H1 (cell line): ENCODE measurements around the gene WWP2. TPM values are rescaled to one million over a fixed set of nuclear protein-coding genes. Genes with fewer than 3 reads are reported as not detected.

Experiments
- CTCF ChIA-PET: fragments of 300-600 bp; sonication (Branson Sonifier 250); formaldehyde crosslinking; loops from one replicate; lab custom pipeline; 2021; ENCODE audit not compliant: partially characterized antibody; lab: Charles Lee
- POLR2A ChIA-PET: fragments of 300-600 bp; sonication (Branson Sonifier 250); formaldehyde crosslinking; loops from one replicate; lab custom pipeline; 2021; ENCODE audit warnings: inconsistent platforms; ENCODE audit not compliant: partially characterized antibody; lab: Charles Lee
- DNase-seq, 2 experiments: peaks; one replicate each; pipeline versions ENCODE4 v3.0.0 to v3.0.0-alpha.2; 2010 to 2022; ENCODE audit warnings: low spot score in 2 of 2, low read depth in 1 of 2, mixed read lengths in 1 of 2
- FAIRE-seq: peaks from 2 replicates; lab custom pipeline; 2011; peaks lifted over from hg19 to GRCh38; lab: Jason Lieb, UNC
- H2AFZ ChIP-seq: 2 replicates; pipeline ENCODE4 v1.8.1; 2012; ENCODE audit warnings: low read length, inconsistent platforms
- H2AK5ac ChIP-seq: 2 replicates; pipeline ENCODE4 v1.6.1; 2013; ENCODE audit warnings: low read depth, low read length
- H2BK120ac ChIP-seq: replicated peaks from 2 replicates; pipeline ENCODE3; 2013; ENCODE audit warnings: low read depth, low read length, inconsistent platforms
- H2BK12ac ChIP-seq: 2 replicates; pipeline ENCODE4 v1.6.1; 2013; ENCODE audit warnings: low read depth, low read length
- H2BK15ac ChIP-seq: 2 replicates; pipeline ENCODE4 v1.6.1; 2013; ENCODE audit warnings: low read length
- H2BK20ac ChIP-seq: 2 replicates; pipeline ENCODE4 v1.6.1; 2013; ENCODE audit warnings: low read length
- H2BK5ac ChIP-seq: 2 replicates; pipeline ENCODE4 v1.6.1; 2013; ENCODE audit warnings: low read depth, low read length
- H3K14ac ChIP-seq: 2 replicates; pipeline ENCODE4 v1.6.1; 2013; ENCODE audit warnings: inconsistent platforms; ENCODE audit not compliant: insufficient read length
- H3K18ac ChIP-seq: 2 replicates; pipeline ENCODE4 v1.6.1; 2013; ENCODE audit warnings: low read length; ENCODE audit errors: extremely low read depth
- H3K23ac ChIP-seq: 2 replicates; pipeline ENCODE4 v1.6.1; 2013; ENCODE audit warnings: inconsistent platforms; ENCODE audit not compliant: insufficient read length
- H3K23me2 ChIP-seq: 2 replicates; pipeline ENCODE4 v1.6.1; 2013; ENCODE audit warnings: low read depth, low read length
- H3K27ac ChIP-seq: 2 replicates; pipeline ENCODE4 v1.6.1; 2011; ENCODE audit warnings: low read depth, low read length, inconsistent platforms
- H3K27me3 ChIP-seq, 4 experiments: replicated peaks in 1 of 4; 1 replicate in 1 of 4; 2 replicates in 3 of 4; pipeline versions ENCODE4 v1.6.1 to v1.8.1; 2011 to 2013; ENCODE audit warnings: low read length in 3 of 4, mild to moderate bottlenecking in 3 of 4, inconsistent platforms in 2 of 4, mixed read lengths in 2 of 4, moderate library complexity in 1 of 4; ENCODE audit not compliant: control insufficient read depth in 3 of 4, insufficient read depth in 3 of 4; ENCODE audit errors: extremely low read depth in 1 of 4
- H3K36me3 ChIP-seq, 4 experiments: 2 replicates each; pipeline versions ENCODE4 v1.6.1 to v1.8.1; 2011 to 2013; ENCODE audit warnings: mild to moderate bottlenecking in 4 of 4, low read length in 3 of 4, moderate library complexity in 2 of 4, control low read depth in 1 of 4, inconsistent platforms in 1 of 4; ENCODE audit not compliant: insufficient read depth in 4 of 4, control insufficient read depth in 2 of 4
- H3K4ac ChIP-seq: replicated peaks from 2 replicates; pipeline ENCODE3; 2013; ENCODE audit warnings: low read length, low read depth, mixed read lengths, inconsistent platforms; ENCODE audit not compliant: insufficient read length
- H3K4me1 ChIP-seq, 4 experiments: replicated peaks in 1 of 4; 1 replicate in 1 of 4; 2 replicates in 3 of 4; pipeline versions ENCODE4 v1.6.1 to v1.8.1; 2011 to 2013; ENCODE audit warnings: low read length in 3 of 4, inconsistent platforms in 2 of 4, mixed read lengths in 1 of 4; ENCODE audit not compliant: insufficient read depth in 4 of 4, control insufficient read depth in 3 of 4
- H3K4me2 ChIP-seq, 2 experiments: 2 replicates each; pipeline versions ENCODE4 v1.6.1 to v1.8.1; 2011 to 2013; ENCODE audit warnings: low read depth in 2 of 2, low read length in 2 of 2, control low read depth in 1 of 2, inconsistent platforms in 1 of 2, mild to moderate bottlenecking in 1 of 2; ENCODE audit not compliant: insufficient read depth in 1 of 2
- H3K4me3 ChIP-seq, 4 experiments: fragments of 200-600, 300-600 bp in 1 of 4; sonication (generic), shearing (Covaris generic), sonication (Bioruptor Twin) in 1 of 4; 2 replicates each; pipeline versions ENCODE4 v1.5.1 to v1.8.1; 2011 to 2016; ENCODE audit warnings: low read length in 4 of 4, low read depth in 3 of 4, control low read depth in 2 of 4, inconsistent platforms in 2 of 4, mild to moderate bottlenecking in 2 of 4, mixed read lengths in 1 of 4, moderate library complexity in 1 of 4; ENCODE audit not compliant: insufficient read depth in 2 of 4; ENCODE audit errors: extremely low read depth in 1 of 4
- H3K56ac ChIP-seq: replicated peaks from 2 replicates; pipeline ENCODE3; 2013; ENCODE audit warnings: low read depth, mild to moderate bottlenecking, mixed read lengths, low read length, inconsistent platforms; ENCODE audit not compliant: insufficient read length
- H3K79me1 ChIP-seq: 2 replicates; pipeline ENCODE4 v1.6.1; 2013; ENCODE audit warnings: low read depth, low read length, control low read depth
- H3K79me2 ChIP-seq, 2 experiments: 2 replicates each; pipeline versions ENCODE4 v1.6.1 to v1.8.1; 2012 to 2013; ENCODE audit warnings: low read length in 2 of 2, mild to moderate bottlenecking in 2 of 2, inconsistent platforms in 1 of 2; ENCODE audit not compliant: insufficient read depth in 2 of 2, control insufficient read depth in 1 of 2
- H3K9ac ChIP-seq, 4 experiments: replicated peaks in 1 of 4; 1 replicate in 1 of 4; 2 replicates in 3 of 4; pipeline versions ENCODE4 v1.6.1 to v1.8.1; 2011 to 2013; ENCODE audit warnings: low read depth in 3 of 4, low read length in 3 of 4, control low read depth in 2 of 4, mild to moderate bottlenecking in 2 of 4, moderate library complexity in 2 of 4, inconsistent platforms in 1 of 4; ENCODE audit errors: extremely low read depth in 1 of 4
- H3K9me3 ChIP-seq, 2 experiments: 2 replicates each; pipeline versions ENCODE4 v1.6.1 to v1.8.1; 2012 to 2013; ENCODE audit warnings: mild to moderate bottlenecking in 2 of 2, moderate library complexity in 2 of 2, control low read depth in 1 of 2, inconsistent platforms in 1 of 2, low read depth in 1 of 2, low read length in 1 of 2, mixed read lengths in 1 of 2; ENCODE audit not compliant: insufficient read depth in 2 of 2
- H4K20me1 ChIP-seq, 2 experiments: replicated peaks in 1 of 2; 2 replicates each; pipeline versions ENCODE3 to v1.8.1; 2011 to 2013; ENCODE audit warnings: inconsistent platforms in 2 of 2, low read length in 2 of 2, mild to moderate bottlenecking in 1 of 2; ENCODE audit not compliant: insufficient read depth in 2 of 2, control insufficient read depth in 1 of 2
- H4K5ac ChIP-seq: 2 replicates; pipeline ENCODE4 v1.6.1; 2013; ENCODE audit warnings: low read length, low read depth, mixed read lengths, inconsistent platforms; ENCODE audit not compliant: insufficient read length
- H4K8ac ChIP-seq: 2 replicates; pipeline ENCODE4 v1.8.0; 2013; ENCODE audit warnings: mild to moderate bottlenecking, moderate library complexity, low read length, inconsistent platforms; ENCODE audit not compliant: insufficient read depth; ENCODE audit errors: extremely low read depth
- H4K91ac ChIP-seq: replicated peaks from 2 replicates; pipeline ENCODE3; 2013; ENCODE audit warnings: low read length, mixed read lengths, inconsistent platforms; ENCODE audit not compliant: insufficient read length
- ATF2 ChIP-seq: IDR thresholded peaks from 2 replicates; pipeline ENCODE4 v1.6.1; 2012; ENCODE audit warnings: low read length, inconsistent platforms
- POLR2AphosphoS5 ChIP-seq: IDR thresholded peaks from 2 replicates; pipeline ENCODE4 v1.6.1; 2011; ENCODE audit warnings: low read depth, low read length
- WGBS, 2 experiments: shearing (Covaris generic) in 1 of 2; methylation state at CpG; one replicate each; pipeline versions ENCODE4 v1.1.6 to v1.1.7; 2013 to 2015; ENCODE audit warnings: low lambda C conversion rate in 2 of 2, mixed read lengths in 2 of 2, inconsistent platforms in 1 of 2, low coverage in 1 of 2, missing lambda C conversion rate in 1 of 2; ENCODE audit not compliant: insufficient replicate concordance in 2 of 2, insufficient coverage in 1 of 2, insufficient read length in 1 of 2; ENCODE audit errors: extremely low coverage in 1 of 2, missing lambda C conversion rate in 1 of 2; 5-methylcytosine and 5-hydroxymethylcytosine counted together
- polyA plus RNA-seq, 7 experiments: library from polyadenylated mRNA; depleted of rRNA in 3 of 7; stranded (reverse) in 5 of 7; unstranded in 2 of 7; fragments of >200 nt in 5 of 7; fragments of 200-250 nt in 2 of 7; gene quantifications; 1 replicate in 5 of 7; 2 replicates in 1 of 7; 4 replicates in 1 of 7; pipeline versions ENCODE4 v1.2.1 to v1.2.3, GENCODE V29; 2011 to 2013; ENCODE audit warnings: missing spikeins in 2 of 7, mixed read lengths in 2 of 7
- total RNA-seq: library from RNA; stranded (reverse); fragmentation: NEBNext Ultra II Directional; extraction: Animal tissue kit (Norgen Biotek cat#: 25700); gene quantifications from 2 replicates; pipeline ENCODE4 v1.2.1, GENCODE V29; 2021

Gene WWP2
- total and polyA plus RNA-seq, 2 of the 8 experiments (the other 6 are each of a cell fraction or from before 2014, with no cell fraction given), result 14.1 to 42.2 TPM

GRCh38 chr16:69744363-69745231 is 17.5 kb upstream of the WWP2 start:
- Histone ChIP-seq H3K18ac (no peak overlapping the region), H3K14ac (no peak overlapping the region), H2BK12ac (no peak overlapping the region), H2AK5ac (no peak overlapping the region), H4K20me1 (peaks cover 0 to 27% of the 10 kb centered on the region in 2 experiments), H3K4me2 (no peak overlapping the region), H4K91ac (no peak overlapping the region), H2AFZ (no peak overlapping the region), H2BK120ac (no peak overlapping the region), H3K27me3 (no peaks in the 10 kb centered on the region), H3K4me1 (no peaks in the 10 kb centered on the region), H3K9ac (no peak overlapping the region), H3K79me1 (peaks cover 10% of the 10 kb centered on the region), H3K23ac (no peak overlapping the region), H3K9me3 (no peaks in the 10 kb centered on the region), H2BK15ac (no peak overlapping the region), H4K5ac (no peak overlapping the region), H3K4me3 (no peak overlapping the region), H3K36me3 (peaks cover 60 to 88% (median 79%) of the 10 kb centered on the region in 4 experiments), H2BK20ac (no peak overlapping the region), H3K56ac (no peak overlapping the region), H2BK5ac (no peak overlapping the region), H3K79me2 (peaks cover 0 to 4% of the 10 kb centered on the region in 2 experiments; a peak in 1 of 4 replicates), H4K8ac (no peak overlapping the region), H3K23me2 (no peaks in the 10 kb centered on the region), H3K27ac (no peak overlapping the region), H3K4ac (no peak overlapping the region)
- FAIRE-seq, result no peak
- ChIA-PET POLR2A (interaction anchor here (3.2 kb wide), 1 partner anchor 10 kb away, joined by 11 read pairs; the partner anchor contains the start of gene NOB1), CTCF (interaction anchor here (1.9 to 2.2 kb wide), 2 partner anchors 10 to 35 kb away, joined by 7 to 16 read pairs; partner anchors contain the start of gene NOB1)
- 94% methylated on average over 35 of the region's 35 CpGs; no CpG with 5 or more reads in 1 of the 2 experiments for WGBS, 2 experiments
- DNase-seq, result no peak
- TF ChIP-seq POLR2AphosphoS5, result 0 out of 2 replicates have a peak, but pooled peaks have one; percentile 14
- TF ChIP-seq ATF2, result no peak
